ENCODE results near the gene SBNO2.
A peak's percentile ranks its signal among the peaks of the same experiment; 100 is the strongest.

DNA sequence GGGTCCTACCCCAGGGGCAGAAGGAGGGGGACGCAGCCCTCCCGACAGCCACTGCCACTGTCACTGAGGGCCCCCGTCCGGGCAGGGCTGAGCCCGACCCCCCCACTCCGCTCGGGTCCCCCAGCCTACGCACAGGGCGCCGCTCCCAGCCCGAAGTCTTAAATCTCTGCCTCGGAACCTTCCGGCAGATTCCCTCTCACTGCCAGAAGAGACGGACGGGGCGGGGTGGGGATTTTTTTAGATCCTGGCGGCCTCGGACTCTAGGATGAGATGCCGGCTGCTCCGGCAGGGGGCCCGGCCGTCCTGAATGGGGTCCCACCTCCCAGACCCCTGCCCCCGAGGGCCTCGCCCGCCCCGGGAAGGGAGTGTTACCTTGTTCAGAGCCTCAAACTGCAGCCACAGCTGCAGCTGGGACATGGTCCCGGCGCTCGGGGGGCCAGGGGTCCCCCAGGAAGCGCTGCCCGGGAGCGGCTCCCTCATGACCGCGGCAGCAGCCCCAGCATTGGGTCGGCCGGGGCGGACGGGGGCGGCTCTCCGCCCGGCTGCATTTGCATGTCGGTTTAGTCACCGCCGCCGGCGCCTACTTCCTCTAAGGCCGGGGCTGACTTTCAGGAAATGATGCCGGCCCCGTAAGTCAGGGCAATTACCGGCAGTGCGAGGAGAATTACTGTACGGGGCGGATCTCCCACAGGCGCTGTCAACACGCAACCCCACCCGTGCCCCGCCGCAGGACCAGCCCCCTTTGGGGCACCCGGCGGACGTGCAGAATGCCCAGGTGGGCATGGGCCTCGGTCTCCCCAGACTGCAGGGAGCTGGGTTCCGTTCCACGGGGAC lies 42.1 kb downstream of the SBNO2 start:
- TF ChIP-seq, protein P1, sequence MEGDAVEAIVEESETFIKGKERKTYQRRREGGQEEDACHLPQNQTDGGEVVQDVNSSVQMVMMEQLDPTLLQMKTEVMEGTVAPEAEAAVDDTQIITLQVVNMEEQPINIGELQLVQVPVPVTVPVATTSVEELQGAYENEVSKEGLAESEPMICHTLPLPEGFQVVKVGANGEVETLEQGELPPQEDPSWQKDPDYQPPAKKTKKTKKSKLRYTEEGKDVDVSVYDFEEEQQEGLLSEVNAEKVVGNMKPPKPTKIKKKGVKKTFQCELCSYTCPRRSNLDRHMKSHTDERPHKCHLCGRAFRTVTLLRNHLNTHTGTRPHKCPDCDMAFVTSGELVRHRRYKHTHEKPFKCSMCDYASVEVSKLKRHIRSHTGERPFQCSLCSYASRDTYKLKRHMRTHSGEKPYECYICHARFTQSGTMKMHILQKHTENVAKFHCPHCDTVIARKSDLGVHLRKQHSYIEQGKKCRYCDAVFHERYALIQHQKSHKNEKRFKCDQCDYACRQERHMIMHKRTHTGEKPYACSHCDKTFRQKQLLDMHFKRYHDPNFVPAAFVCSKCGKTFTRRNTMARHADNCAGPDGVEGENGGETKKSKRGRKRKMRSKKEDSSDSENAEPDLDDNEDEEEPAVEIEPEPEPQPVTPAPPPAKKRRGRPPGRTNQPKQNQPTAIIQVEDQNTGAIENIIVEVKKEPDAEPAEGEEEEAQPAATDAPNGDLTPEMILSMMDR (IDR thresholded peaks at IDR 0.05) = peak in 2 of 6 experiments; percentile 34 to 44
- TF ChIP-seq POLR2AphosphoS5 (IDR thresholded peaks at IDR 0.05) (peak; percentile 91 to 98), EP300 (IDR thresholded peaks at IDR 0.05) (peak; percentile 98 to 100 (median 99))
